CD4-positive, CD25-positive, alpha-beta regulatory T cell (primary cell): Measurements from ENCODE around the gene NPHP3. TPM values are rescaled to one million over a fixed set of nuclear protein-coding genes. Genes with fewer than 3 reads are reported as not detected.

Source experiments
- ATAC-seq, 2 donors: fragments of 150-1000 bp; cut with Tn5 transposase; one replicate each; pipeline ENCODE4 v1.10.0; 2021; ENCODE audit warnings: low read depth in 2 of 2, moderate number of reproducible peaks in 2 of 2, moderate library complexity in 1 of 2
- DNase-seq, 3 donors: peaks; one replicate each; pipeline versions ENCODE4 v3.0.0 to v3.0.0-alpha.2; 2012 to 2022; ENCODE audit warnings: mixed read lengths in 1 of 3
- H3K27ac ChIP-seq: one replicate; pipeline ENCODE4 v1.7.0; 2013; ENCODE audit warnings: mild to moderate bottlenecking, low read length; ENCODE audit not compliant: insufficient read depth, poor library complexity, severe bottlenecking
- H3K27me3 ChIP-seq: one replicate; pipeline ENCODE4 v1.7.0; 2013; ENCODE audit warnings: low read length; ENCODE audit not compliant: control insufficient read depth, insufficient read depth
- H3K36me3 ChIP-seq: one replicate; pipeline ENCODE4 v1.7.0; 2013; ENCODE audit warnings: mild to moderate bottlenecking, low read length, moderate library complexity; ENCODE audit not compliant: control insufficient read depth, insufficient read depth
- H3K4me1 ChIP-seq: 2 replicates; pipeline ENCODE4 v1.7.0; 2013; ENCODE audit warnings: mild to moderate bottlenecking, low read length; ENCODE audit not compliant: insufficient read depth, control insufficient read depth, poor library complexity, severe bottlenecking
- H3K4me3 ChIP-seq: one replicate; pipeline ENCODE4 v1.7.0; 2013; ENCODE audit warnings: low read depth, mild to moderate bottlenecking, low read length, moderate library complexity
- H3K9me3 ChIP-seq, 2 experiments: 1 replicate in 1 of 2; 2 replicates in 1 of 2; pipeline ENCODE4 v1.7.0; 2013; ENCODE audit warnings: low read length in 2 of 2, mild to moderate bottlenecking in 1 of 2, moderate library complexity in 1 of 2; ENCODE audit not compliant: control insufficient read depth in 2 of 2
- H3K27ac Mint-ChIP-seq, 3 donors: one replicate each; pipeline ENCODE4 v1.8.0; 2020 to 2022; ENCODE audit warnings: mild to moderate bottlenecking in 3 of 3, mixed read lengths in 3 of 3, moderate library complexity in 2 of 3
- H3K27me3 Mint-ChIP-seq: one replicate; pipeline ENCODE4 v1.8.0; 2022; ENCODE audit warnings: mild to moderate bottlenecking, mixed read lengths
- H3K36me3 Mint-ChIP-seq: one replicate; pipeline ENCODE4 v1.8.0; 2020; ENCODE audit warnings: mixed read lengths
- H3K4me1 Mint-ChIP-seq, 4 donors: one replicate each; pipeline ENCODE4 v1.8.0; 2020 to 2022; ENCODE audit warnings: mixed read lengths in 4 of 4, mild to moderate bottlenecking in 1 of 4
- H3K4me3 Mint-ChIP-seq, 4 donors: one replicate each; pipeline ENCODE4 v1.8.0; 2020 to 2022; ENCODE audit warnings: mild to moderate bottlenecking in 4 of 4, mixed read lengths in 4 of 4, moderate library complexity in 3 of 4
- H3K9me3 Mint-ChIP-seq, 7 donors: one replicate each; pipeline ENCODE4 v1.8.0; 2020 to 2022; ENCODE audit warnings: mixed read lengths in 7 of 7, mild to moderate bottlenecking in 3 of 7, moderate library complexity in 2 of 7
- polyA plus RNA-seq, 4 donors: library from polyadenylated mRNA; unstranded; fragments of 300-500 nt; fragmentation: Illumina TruSeq; gene quantifications; one replicate each; pipeline ENCODE4 v1.2.3, GENCODE V29; 2021
- total RNA-seq: library from RNA; stranded (reverse); gene quantifications from one replicate; pipeline ENCODE4 v1.2.3, GENCODE V29; 2022

NPHP3 gene
- total and polyA plus RNA-seq, 5 donors from 2014 or later: 2.0 to 33.0 (median 6.5) TPM

GRCh38 chr3:132638706-132639105 is 83.5 kb downstream of the NPHP3 start:
- ATAC-seq (no peak), DNase-seq (no peak)
- no peaks in the 10 kb centered on the region for H3K9me3 ChIP-seq
- no peaks in the 10 kb centered on the region for H3K4me1 ChIP-seq
- no peak overlapping the region for H3K27ac Mint-ChIP-seq
- no peaks in the 10 kb centered on the region for H3K9me3 Mint-ChIP-seq
- no peaks in the 10 kb centered on the region for H3K27me3 Mint-ChIP-seq
- H3K36me3 ChIP-seq: peaks cover 29% of the 10 kb centered on the region
- no peak overlapping the region for H3K4me3 Mint-ChIP-seq
- H3K4me3 ChIP-seq: no peak overlapping the region
- peaks cover 0 to 6% (median 1%) of the 10 kb centered on the region in 4 donors for H3K4me1 Mint-ChIP-seq
- peaks cover 32% of the 10 kb centered on the region for H3K36me3 Mint-ChIP-seq
- H3K27ac ChIP-seq: no peak overlapping the region
- H3K27me3 ChIP-seq: no peaks in the 10 kb centered on the region

- Histone ChIP-seq H3K27me3 (no peaks in the 10 kb centered on the region), H3K4me3 (no peak overlapping the region), H3K9me3 (no peaks in the 10 kb centered on the region), H3K27ac (no peak overlapping the region), H3K36me3 (peaks cover 29% of the 10 kb centered on the region), H3K4me1 (no peaks in the 10 kb centered on the region)
- no peaks in the 10 kb centered on the region for H3K9me3 Mint-ChIP-seq
- H3K4me3 Mint-ChIP-seq: no peak overlapping the region
- H3K36me3 Mint-ChIP-seq: peaks cover 32% of the 10 kb centered on the region
- H3K4me1 Mint-ChIP-seq: peaks cover 0 to 6% (median 0%) of the 10 kb centered on the region in 4 donors
- ATAC-seq: no peak
- no peak overlapping the region for H3K27ac Mint-ChIP-seq
- no peaks in the 10 kb centered on the region for H3K27me3 Mint-ChIP-seq
- no peak for DNase-seq
Measured at GRCh38 chr3:132637590-132637989, 84.6 kb downstream of the NPHP3 start.

- ATAC-seq (no peak), DNase-seq (no peak)
- H3K9me3 ChIP-seq: no peaks in the 10 kb centered on the region
- no peak overlapping the region for H3K4me3 Mint-ChIP-seq
- no peaks in the 10 kb centered on the region for H3K4me1 ChIP-seq
- H3K36me3 Mint-ChIP-seq: peaks cover 29% of the 10 kb centered on the region
- H3K27ac ChIP-seq: no peak overlapping the region
- no peaks in the 10 kb centered on the region for H3K4me1 Mint-ChIP-seq
- H3K27ac Mint-ChIP-seq: no peak overlapping the region
- no peak overlapping the region for H3K4me3 ChIP-seq
- H3K9me3 Mint-ChIP-seq: no peaks in the 10 kb centered on the region
- no peaks in the 10 kb centered on the region for H3K27me3 Mint-ChIP-seq
- H3K36me3 ChIP-seq: peaks cover 25% of the 10 kb centered on the region
- no peaks in the 10 kb centered on the region for H3K27me3 ChIP-seq
Measured at GRCh38 chr3:132635052-132635451, 87.2 kb downstream of the NPHP3 start.

Other genes starting within 250 kb of the NPHP3 start
- 0.27 TPM for gene ACKR4, start 125.1 kb downstream of the NPHP3 start, total RNA-seq
- under 1 TPM in 2 of 4 donors, not detected in 2; 0.11 to 0.16 TPM for gene ACKR4, start 125.1 kb downstream of the NPHP3 start, polyA plus RNA-seq
- gene ACAD11, start 62.6 kb downstream of the NPHP3 start, total RNA-seq: 27.5 TPM
- 1 to 10 TPM; 2.7 to 5.0 (median 4.0) TPM for gene ACAD11, start 62.6 kb downstream of the NPHP3 start, polyA plus RNA-seq
- gene UBA5, start 62.1 kb downstream of the NPHP3 start, total RNA-seq: 20.7 TPM
- gene UBA5, start 62.1 kb downstream of the NPHP3 start, polyA plus RNA-seq: 10 to 100 TPM; 25.2 to 34.4 (median 30.0) TPM